Measurements from ENCODE around the gene JUP. TPM values are rescaled to one million over a fixed set of nuclear protein-coding genes. Genes with fewer than 3 reads are reported as not detected.

The JUP gene
- total and polyA plus RNA-seq, 2 of the 13 experiments (the other 11 are each of a cell fraction or from before 2014, with no cell fraction given): 12.1 to 20.6 TPM

DNA sequence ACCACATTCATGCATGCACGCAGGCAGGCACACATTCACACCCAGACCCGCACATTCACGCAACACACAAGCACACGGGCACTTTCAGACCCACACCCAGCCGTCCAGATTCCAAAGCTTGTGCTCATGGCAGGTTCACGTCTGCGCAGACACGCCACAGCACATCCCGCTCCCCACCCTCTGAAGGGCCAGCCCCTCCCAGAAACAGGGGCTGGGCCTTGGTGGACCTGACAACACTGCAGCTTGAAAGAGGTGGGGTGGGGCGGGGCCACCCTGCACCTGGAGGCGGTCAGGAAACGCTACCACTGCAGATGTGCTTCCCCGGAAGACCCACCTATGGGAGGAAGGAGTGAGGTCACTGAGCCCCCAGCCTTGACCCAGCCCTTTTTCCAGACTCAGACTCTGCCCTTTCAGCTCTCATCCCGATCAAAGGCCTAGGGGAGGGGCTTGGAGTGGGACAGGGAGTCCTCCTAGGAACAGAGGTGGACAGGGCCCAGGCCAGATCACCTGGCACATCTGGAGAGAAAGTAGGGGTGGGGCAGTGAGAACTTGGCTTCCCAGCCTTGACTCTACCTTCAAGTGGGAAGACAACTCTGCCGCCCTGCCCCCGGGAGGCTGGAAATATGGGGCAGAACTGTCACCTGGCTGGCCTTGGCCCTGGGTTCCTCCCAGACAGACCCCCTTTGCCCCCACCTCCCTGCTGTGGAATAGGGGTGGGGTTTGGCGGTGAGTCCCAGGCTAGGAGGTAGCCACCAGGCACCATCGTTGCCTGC lies 14.3 kb upstream of the JUP start (continued):
- TF ChIP-seq, protein P1, sequence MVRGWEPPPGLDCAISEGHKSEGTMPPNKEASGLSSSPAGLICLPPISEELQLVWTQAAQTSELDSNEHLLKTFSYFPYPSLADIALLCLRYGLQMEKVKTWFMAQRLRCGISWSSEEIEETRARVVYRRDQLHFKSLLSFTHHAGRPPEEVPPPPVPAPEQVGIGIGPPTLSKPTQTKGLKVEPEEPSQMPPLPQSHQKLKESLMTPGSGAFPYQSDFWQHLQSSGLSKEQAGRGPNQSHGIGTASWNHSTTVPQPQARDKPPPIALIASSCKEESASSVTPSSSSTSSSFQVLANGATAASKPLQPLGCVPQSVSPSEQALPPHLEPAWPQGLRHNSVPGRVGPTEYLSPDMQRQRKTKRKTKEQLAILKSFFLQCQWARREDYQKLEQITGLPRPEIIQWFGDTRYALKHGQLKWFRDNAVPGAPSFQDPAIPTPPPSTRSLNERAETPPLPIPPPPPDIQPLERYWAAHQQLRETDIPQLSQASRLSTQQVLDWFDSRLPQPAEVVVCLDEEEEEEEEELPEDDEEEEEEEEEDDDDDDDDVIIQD (CRISPR knock-in tag; IDR thresholded peaks at IDR 0.05; ENCODE audit: low read depth): peak; percentile 21; the same call in 1 of the 2 replicates
- no peak for TF ChIP-seq ZNF577 (CRISPR knock-in tag; IDR thresholded peaks at IDR 0.05; ENCODE audit: borderline replicate concordance, low read depth)
- TF ChIP-seq EZH2 (conservative IDR thresholded peaks at IDR 0.05; ENCODE audit: low read depth, low read length): no peak
- TF ChIP-seq ZNF431 (CRISPR knock-in tag; IDR thresholded peaks at IDR 0.05; ENCODE audit: borderline replicate concordance, low read depth): no peak
- TF ChIP-seq, protein P2, sequence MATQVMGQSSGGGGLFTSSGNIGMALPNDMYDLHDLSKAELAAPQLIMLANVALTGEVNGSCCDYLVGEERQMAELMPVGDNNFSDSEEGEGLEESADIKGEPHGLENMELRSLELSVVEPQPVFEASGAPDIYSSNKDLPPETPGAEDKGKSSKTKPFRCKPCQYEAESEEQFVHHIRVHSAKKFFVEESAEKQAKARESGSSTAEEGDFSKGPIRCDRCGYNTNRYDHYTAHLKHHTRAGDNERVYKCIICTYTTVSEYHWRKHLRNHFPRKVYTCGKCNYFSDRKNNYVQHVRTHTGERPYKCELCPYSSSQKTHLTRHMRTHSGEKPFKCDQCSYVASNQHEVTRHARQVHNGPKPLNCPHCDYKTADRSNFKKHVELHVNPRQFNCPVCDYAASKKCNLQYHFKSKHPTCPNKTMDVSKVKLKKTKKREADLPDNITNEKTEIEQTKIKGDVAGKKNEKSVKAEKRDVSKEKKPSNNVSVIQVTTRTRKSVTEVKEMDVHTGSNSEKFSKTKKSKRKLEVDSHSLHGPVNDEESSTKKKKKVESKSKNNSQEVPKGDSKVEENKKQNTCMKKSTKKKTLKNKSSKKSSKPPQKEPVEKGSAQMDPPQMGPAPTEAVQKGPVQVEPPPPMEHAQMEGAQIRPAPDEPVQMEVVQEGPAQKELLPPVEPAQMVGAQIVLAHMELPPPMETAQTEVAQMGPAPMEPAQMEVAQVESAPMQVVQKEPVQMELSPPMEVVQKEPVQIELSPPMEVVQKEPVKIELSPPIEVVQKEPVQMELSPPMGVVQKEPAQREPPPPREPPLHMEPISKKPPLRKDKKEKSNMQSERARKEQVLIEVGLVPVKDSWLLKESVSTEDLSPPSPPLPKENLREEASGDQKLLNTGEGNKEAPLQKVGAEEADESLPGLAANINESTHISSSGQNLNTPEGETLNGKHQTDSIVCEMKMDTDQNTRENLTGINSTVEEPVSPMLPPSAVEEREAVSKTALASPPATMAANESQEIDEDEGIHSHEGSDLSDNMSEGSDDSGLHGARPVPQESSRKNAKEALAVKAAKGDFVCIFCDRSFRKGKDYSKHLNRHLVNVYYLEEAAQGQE (IDR thresholded peaks at IDR 0.05; ENCODE audit: borderline replicate concordance in 1 of 2, low read depth in 1 of 2, low read length in 2 of 2): no peak
- TF ChIP-seq MED13 (CRISPR knock-in tag; IDR thresholded peaks at IDR 0.05): no peak
- TF ChIP-seq, protein P3, sequence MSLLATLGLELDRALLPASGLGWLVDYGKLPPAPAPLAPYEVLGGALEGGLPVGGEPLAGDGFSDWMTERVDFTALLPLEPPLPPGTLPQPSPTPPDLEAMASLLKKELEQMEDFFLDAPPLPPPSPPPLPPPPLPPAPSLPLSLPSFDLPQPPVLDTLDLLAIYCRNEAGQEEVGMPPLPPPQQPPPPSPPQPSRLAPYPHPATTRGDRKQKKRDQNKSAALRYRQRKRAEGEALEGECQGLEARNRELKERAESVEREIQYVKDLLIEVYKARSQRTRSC (CRISPR knock-in tag; IDR thresholded peaks at IDR 0.05; ENCODE audit: low read depth): no peak
- no peak for TF ChIP-seq RELA (CRISPR knock-in tag; IDR thresholded peaks at IDR 0.05)
- no peak for TF ChIP-seq IKZF4 (CRISPR knock-in tag; IDR thresholded peaks at IDR 0.05; ENCODE audit: borderline replicate concordance, low read depth, not compliant biosample characterization)
- TF ChIP-seq ZNF263 (CRISPR knock-in tag; IDR thresholded peaks at IDR 0.05): peak; percentile 94
- TF ChIP-seq SMC3 (IDR thresholded peaks at IDR 0.05; ENCODE audit: low read length): no peak
- TF ChIP-seq, protein P4, sequence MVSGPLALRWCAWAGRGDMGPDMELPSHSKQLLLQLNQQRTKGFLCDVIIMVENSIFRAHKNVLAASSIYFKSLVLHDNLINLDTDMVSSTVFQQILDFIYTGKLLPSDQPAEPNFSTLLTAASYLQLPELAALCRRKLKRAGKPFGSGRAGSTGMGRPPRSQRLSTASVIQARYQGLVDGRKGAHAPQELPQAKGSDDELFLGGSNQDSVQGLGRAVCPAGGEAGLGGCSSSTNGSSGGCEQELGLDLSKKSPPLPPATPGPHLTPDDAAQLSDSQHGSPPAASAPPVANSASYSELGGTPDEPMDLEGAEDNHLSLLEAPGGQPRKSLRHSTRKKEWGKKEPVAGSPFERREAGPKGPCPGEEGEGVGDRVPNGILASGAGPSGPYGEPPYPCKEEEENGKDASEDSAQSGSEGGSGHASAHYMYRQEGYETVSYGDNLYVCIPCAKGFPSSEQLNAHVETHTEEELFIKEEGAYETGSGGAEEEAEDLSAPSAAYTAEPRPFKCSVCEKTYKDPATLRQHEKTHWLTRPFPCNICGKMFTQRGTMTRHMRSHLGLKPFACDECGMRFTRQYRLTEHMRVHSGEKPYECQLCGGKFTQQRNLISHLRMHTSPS (CRISPR knock-in tag; IDR thresholded peaks at IDR 0.05; ENCODE audit: low read depth): peak; percentile 28
- TF ChIP-seq ARNTL (CRISPR knock-in tag; IDR thresholded peaks at IDR 0.05): no peak; the same call in 1 of the 2 replicates
- TF ChIP-seq ZNF746 (CRISPR knock-in tag; IDR thresholded peaks at IDR 0.05): no peak; the same call in 1 of the 2 replicates
- TF ChIP-seq IRF2 (CRISPR knock-in tag; IDR thresholded peaks at IDR 0.05): no peak
- peak; percentile 16; the same call in 1 of the 2 replicates for TF ChIP-seq ZBTB7B (CRISPR knock-in tag; IDR thresholded peaks at IDR 0.05)
